PC-9 (cell line): Measurements from ENCODE around the gene GAS7. TPM values are rescaled to one million over a fixed set of nuclear protein-coding genes. Genes with fewer than 3 reads are reported as not detected.

Experiments used
- BruUV-seq: library from RNA; stranded (reverse); fragments of 400-500 nt; replicated peaks from 2 replicates; lab custom pipeline; 2021; lab: Mats Ljungman, UMichigan
- CTCF ChIA-PET: fragments of 300-600 bp; sonication (Branson Sonifier 250); formaldehyde crosslinking; loops from one replicate; lab custom pipeline; 2022; ENCODE audit warnings: antibody characterized with exemption; lab: Charles Lee
- POLR2A ChIA-PET: fragments of 300-600 bp; sonication (Branson Sonifier 250); formaldehyde crosslinking; loops from one replicate; lab custom pipeline; 2022; ENCODE audit warnings: antibody characterized with exemption; ENCODE audit not compliant: unreplicated experiment; lab: Charles Lee
- DNase-seq, 2 experiments: peaks; one replicate each; pipeline versions ENCODE4 v3.0.0 to v3.0.0-alpha.2; 2015 to 2022; ENCODE audit warnings: mixed read lengths in 1 of 2
- H2AFZ ChIP-seq: fragments of 200-600 bp; sonication (generic); 2 replicates; pipeline ENCODE4 v1.8.1; 2017; ENCODE audit warnings: antibody characterized with exemption
- H3F3A ChIP-seq: fragments of 200-600 bp; sonication (generic); 2 replicates; pipeline ENCODE4 v1.8.1; 2017; ENCODE audit warnings: antibody characterized with exemption, mild to moderate bottlenecking, low read depth; ENCODE audit not compliant: insufficient read depth
- H3K27ac ChIP-seq: fragments of 200-600 bp; sonication (generic); 2 replicates; pipeline ENCODE4 v1.6.1; 2016; ENCODE audit warnings: mixed run types
- H3K27me3 ChIP-seq: fragments of 200-600 bp; sonication (generic); 2 replicates; pipeline ENCODE4 v1.6.1; 2016; ENCODE audit warnings: low read depth, mixed run types; ENCODE audit not compliant: insufficient read depth
- H3K36me3 ChIP-seq: fragments of 200-600 bp; sonication (generic); 2 replicates; pipeline ENCODE4 v1.6.1; 2016; ENCODE audit warnings: low read depth, mixed run types
- H3K4me1 ChIP-seq: fragments of 200-600 bp; sonication (generic); replicated peaks from 2 replicates; pipeline ENCODE4 v1.6.1; 2016; ENCODE audit warnings: mixed run types; ENCODE audit not compliant: insufficient read depth
- H3K4me2 ChIP-seq: fragments of 200-600 bp; sonication (generic); 2 replicates; pipeline ENCODE4 v1.6.1; 2017; ENCODE audit warnings: mixed run types
- H3K4me3 ChIP-seq: fragments of 200-600 bp; sonication (generic); 2 replicates; pipeline ENCODE4 v1.6.1; 2016; ENCODE audit warnings: mixed run types
- H3K79me2 ChIP-seq: fragments of 200-600 bp; sonication (generic); 2 replicates; pipeline ENCODE4 v1.6.1; 2017; ENCODE audit warnings: low read depth, mixed run types
- H3K9me2 ChIP-seq: fragments of 200-600 bp; sonication (generic); 2 replicates; pipeline ENCODE4 v1.8.1; 2017; ENCODE audit warnings: mild to moderate bottlenecking; ENCODE audit not compliant: insufficient read depth
- H3K9me3 ChIP-seq: fragments of 200-600 bp; sonication (generic); 2 replicates; pipeline ENCODE4 v1.8.1; 2016; ENCODE audit warnings: low read depth; ENCODE audit not compliant: insufficient read depth
- H4K20me1 ChIP-seq: fragments of 200-600 bp; sonication (generic); 2 replicates; pipeline ENCODE4 v1.8.1; 2017; ENCODE audit not compliant: insufficient read depth
- EZH2 ChIP-seq: fragments of 200-600 bp; sonication (generic); IDR thresholded peaks from 2 replicates; pipeline ENCODE4 v1.8.0; 2017; ENCODE audit warnings: antibody characterized with exemption, low read depth
- intact Hi-C: fragments of 100-400 bp; cut with micrococcal nuclease; formaldehyde crosslinking; loops from one replicate; pipeline ENCODE4 v1.10.0; 2022; ENCODE audit not compliant: unreplicated experiment
- total RNA-seq: library from RNA; stranded (reverse); gene quantifications from 2 replicates; pipeline ENCODE4 v1.2.3, GENCODE V29; 2021
- TF ChIP-seq, protein P1 (sequence below): fragments of 200-600 bp; sonication (generic); conservative IDR thresholded peaks from 2 replicates; pipeline ENCODE4 v1.6.1; 2017; ENCODE audit warnings: mixed run types, antibody characterized with exemption, mild to moderate bottlenecking, moderate library complexity

The GAS7 gene
- total RNA-seq, 1 experiment from 2014 or later = not detected

DNA sequence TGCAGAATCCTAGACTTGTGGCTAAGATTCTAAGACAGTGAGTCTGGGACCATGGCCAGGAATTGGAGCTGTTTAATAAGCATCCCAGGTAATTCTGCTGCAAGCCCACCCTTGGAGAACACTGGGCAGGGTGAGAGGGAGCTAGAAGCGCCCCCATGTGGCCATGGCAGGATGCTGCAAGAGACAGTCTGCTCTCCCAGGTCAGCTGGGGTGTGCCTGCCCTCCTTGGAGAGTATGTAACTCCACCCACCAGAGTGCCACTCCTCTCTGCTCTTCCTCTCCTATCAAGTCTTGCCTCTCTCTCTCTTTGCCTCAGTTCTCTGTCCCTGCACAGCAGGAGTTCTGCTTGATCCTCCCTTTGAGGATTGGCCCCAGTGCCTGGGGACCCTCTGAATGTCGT is 308.3 kb downstream of the GAS7 start:
- H3K4me3 ChIP-seq = no peak overlapping the region
- POLR2A ChIA-PET = no interaction called here
- DNase-seq = peak in 1 of 2 experiments; percentile 33
- CTCF ChIA-PET = interaction anchor here (0.6 to 1.4 kb wide), 6 partner anchors 15 to 90 kb away, joined by 3 to 5 read pairs (median 4); no protein-coding TSS in a partner anchor
- H3K27ac ChIP-seq = no peak overlapping the region
- no peaks in the 10 kb centered on the region for H3K9me3 ChIP-seq
- H2AFZ ChIP-seq = no peak overlapping the region
- intact Hi-C loops = no loop called here
- H4K20me1 ChIP-seq = no peaks in the 10 kb centered on the region
- no peaks in the 10 kb centered on the region for H3K27me3 ChIP-seq
- no peaks in the 10 kb centered on the region for H3K79me2 ChIP-seq
- peaks cover 11% of the 10 kb centered on the region; the same call in 1 of the 2 replicates for H3F3A ChIP-seq
- H3K9me2 ChIP-seq = no peaks in the 10 kb centered on the region
- no peaks in the 10 kb centered on the region for H3K36me3 ChIP-seq
- TF ChIP-seq, protein P1, sequence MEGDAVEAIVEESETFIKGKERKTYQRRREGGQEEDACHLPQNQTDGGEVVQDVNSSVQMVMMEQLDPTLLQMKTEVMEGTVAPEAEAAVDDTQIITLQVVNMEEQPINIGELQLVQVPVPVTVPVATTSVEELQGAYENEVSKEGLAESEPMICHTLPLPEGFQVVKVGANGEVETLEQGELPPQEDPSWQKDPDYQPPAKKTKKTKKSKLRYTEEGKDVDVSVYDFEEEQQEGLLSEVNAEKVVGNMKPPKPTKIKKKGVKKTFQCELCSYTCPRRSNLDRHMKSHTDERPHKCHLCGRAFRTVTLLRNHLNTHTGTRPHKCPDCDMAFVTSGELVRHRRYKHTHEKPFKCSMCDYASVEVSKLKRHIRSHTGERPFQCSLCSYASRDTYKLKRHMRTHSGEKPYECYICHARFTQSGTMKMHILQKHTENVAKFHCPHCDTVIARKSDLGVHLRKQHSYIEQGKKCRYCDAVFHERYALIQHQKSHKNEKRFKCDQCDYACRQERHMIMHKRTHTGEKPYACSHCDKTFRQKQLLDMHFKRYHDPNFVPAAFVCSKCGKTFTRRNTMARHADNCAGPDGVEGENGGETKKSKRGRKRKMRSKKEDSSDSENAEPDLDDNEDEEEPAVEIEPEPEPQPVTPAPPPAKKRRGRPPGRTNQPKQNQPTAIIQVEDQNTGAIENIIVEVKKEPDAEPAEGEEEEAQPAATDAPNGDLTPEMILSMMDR = peak; percentile 68
- TF ChIP-seq EZH2 = no peak
- no TSS peak for BruUV-seq
- peaks cover 16% of the 10 kb centered on the region for H3K4me1 ChIP-seq
- no peak overlapping the region for H3K4me2 ChIP-seq

- no TSS peak for BruUV-seq
- peak; percentile 23 to 85 for DNase-seq
- Histone ChIP-seq H4K20me1 (no peaks in the 10 kb centered on the region), H3K36me3 (no peaks in the 10 kb centered on the region), H3F3A (peaks cover 11% of the 10 kb centered on the region; the same call in 1 of the 2 replicates), H3K9me3 (peaks cover 12% of the 10 kb centered on the region; the same call in 1 of the 2 replicates), H3K4me2 (no peak overlapping the region; the same call in 1 of the 2 replicates), H3K27ac (no peak overlapping the region), H3K4me3 (no peak overlapping the region), H3K9me2 (no peaks in the 10 kb centered on the region), H3K4me1 (peaks cover 16% of the 10 kb centered on the region), H3K27me3 (no peaks in the 10 kb centered on the region), H3K79me2 (no peaks in the 10 kb centered on the region), H2AFZ (no peak overlapping the region)
- TF ChIP-seq EZH2 = no peak
- TF ChIP-seq, protein P1 = no peak
- intact Hi-C loops = no loop called here
- ChIA-PET POLR2A (no interaction called here), CTCF (interaction anchor here (1.0 kb wide), 1 partner anchor 83 kb away, joined by 3 read pairs; no protein-coding TSS in a partner anchor)
Measured at GRCh38 chr17:9887508-9887907, 310.9 kb downstream of the GAS7 start.

- no peak for DNase-seq
- no peak overlapping the region for H2AFZ ChIP-seq
- H3K27me3 ChIP-seq = no peaks in the 10 kb centered on the region
- no peak for TF ChIP-seq EZH2
- TF ChIP-seq, protein P1 = no peak
- CTCF ChIA-PET = no interaction called here
- no TSS peak for BruUV-seq
- peaks cover 18% of the 10 kb centered on the region; the same call in 1 of the 2 replicates for H3K9me3 ChIP-seq
- peaks cover 11% of the 10 kb centered on the region; the same call in 1 of the 2 replicates for H3F3A ChIP-seq
- H3K4me1 ChIP-seq = peaks cover 16% of the 10 kb centered on the region
- no peaks in the 10 kb centered on the region for H3K79me2 ChIP-seq
- intact Hi-C loops = no loop called here
- H3K27ac ChIP-seq = no peak overlapping the region
- H3K36me3 ChIP-seq = no peaks in the 10 kb centered on the region
- no peak overlapping the region for H3K4me3 ChIP-seq
- H3K9me2 ChIP-seq = no peaks in the 10 kb centered on the region
- no peaks in the 10 kb centered on the region for H4K20me1 ChIP-seq
- POLR2A ChIA-PET = no interaction called here
- no peak overlapping the region for H3K4me2 ChIP-seq
Measured at GRCh38 chr17:9886141-9886930, 312.1 kb downstream of the GAS7 start.
